GM18907 (cell line): ENCODE measurements around the gene TBL1X.
"Not testable (repeated sequence)": the region's sequence is repeated elsewhere in the genome, so short reads cannot be mapped to it uniquely, and the experiment has no call there.

Source experiments
- ATAC-seq: cut with Tn5 transposase; IDR thresholded peaks from one replicate; pipeline ENCODE4 v1.9.1; 2021; ENCODE audit warnings: mild to moderate bottlenecking, moderate library complexity; ENCODE audit not compliant: unreplicated experiment

Gene TBL1X

GRCh38 chrX:9458516-9459078 is 6.3 kb upstream of the TBL1X start:
- no peak for ATAC-seq

DNA sequence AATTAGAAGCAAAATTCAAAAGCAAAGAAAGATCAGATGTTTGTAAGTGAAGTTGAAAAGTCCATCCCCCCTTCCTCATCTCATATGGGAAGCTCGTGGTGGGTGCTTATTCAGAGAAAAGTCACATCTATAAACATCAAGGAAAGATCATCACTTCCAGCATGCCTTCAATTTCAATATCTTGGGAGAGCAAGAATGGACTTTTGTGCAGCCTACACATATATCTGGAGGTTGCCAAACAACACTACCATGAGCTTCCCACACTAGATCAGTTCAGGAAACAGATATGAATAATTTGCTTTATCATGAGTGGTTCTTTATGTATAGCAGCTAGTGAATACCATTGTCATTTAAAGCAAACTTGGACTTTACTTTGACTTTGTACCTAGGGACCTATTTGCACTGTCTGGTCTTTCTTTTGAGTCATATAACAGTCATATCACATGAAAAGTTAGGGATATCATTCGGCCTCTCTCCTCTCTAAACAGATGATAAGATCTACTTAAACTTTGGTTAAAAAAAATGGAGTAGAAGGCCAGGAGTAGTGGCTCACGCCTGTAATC is 5.6 kb upstream of the TBL1X start:
- ATAC-seq: no peak

DNA sequence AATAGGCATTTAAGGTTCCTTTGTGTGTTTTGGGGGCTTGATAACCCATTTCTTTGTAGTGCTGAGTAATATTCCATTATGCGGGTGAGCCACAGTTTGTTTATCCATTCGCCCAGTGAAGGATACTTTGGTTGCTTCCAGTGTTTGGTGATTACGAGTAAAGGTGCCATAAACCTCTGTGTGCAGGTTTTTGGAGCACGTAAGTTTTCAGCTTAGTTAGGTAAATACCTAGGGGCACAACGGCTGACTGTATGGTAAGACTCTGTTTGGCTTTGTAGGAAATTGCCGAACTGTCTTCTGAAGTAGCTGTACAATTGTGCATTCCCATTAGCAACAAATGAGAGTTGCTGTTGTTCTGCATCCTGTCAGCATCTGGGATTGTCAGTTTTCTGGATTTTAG is 3.8 kb upstream of the TBL1X start:
- ATAC-seq: no peak

DNA sequence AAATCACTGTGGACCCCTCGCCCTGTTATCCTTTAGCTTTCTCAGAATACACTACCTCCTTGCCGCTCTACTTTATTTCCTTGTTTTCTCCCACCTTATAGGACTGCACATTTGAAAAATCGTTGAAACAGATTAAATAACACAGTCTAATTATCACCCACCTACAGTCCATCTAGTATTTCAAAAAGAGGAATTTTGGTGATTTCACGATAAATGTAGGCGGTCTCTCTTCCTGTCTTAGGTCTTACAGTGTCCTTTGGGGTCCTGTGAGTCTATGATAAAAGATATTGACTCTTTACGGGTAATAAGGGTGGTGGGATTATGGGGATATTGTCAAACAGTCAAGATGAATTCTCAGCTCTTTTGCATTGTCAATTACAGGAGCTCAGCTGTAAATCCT is 2.4 kb upstream of the TBL1X start:
- ATAC-seq: peak; percentile 10

- peak; percentile 25 for ATAC-seq
Measured at GRCh38 chrX:9465380-9466123, 694 bp downstream of the TBL1X start.

GRCh38 chrX:9466124-9466495 is 1.3 kb downstream of the TBL1X start:
- ATAC-seq: peak; percentile 17

GRCh38 chrX:9466736-9467135 is 1.9 kb downstream of the TBL1X start:
- no peak for ATAC-seq

DNA sequence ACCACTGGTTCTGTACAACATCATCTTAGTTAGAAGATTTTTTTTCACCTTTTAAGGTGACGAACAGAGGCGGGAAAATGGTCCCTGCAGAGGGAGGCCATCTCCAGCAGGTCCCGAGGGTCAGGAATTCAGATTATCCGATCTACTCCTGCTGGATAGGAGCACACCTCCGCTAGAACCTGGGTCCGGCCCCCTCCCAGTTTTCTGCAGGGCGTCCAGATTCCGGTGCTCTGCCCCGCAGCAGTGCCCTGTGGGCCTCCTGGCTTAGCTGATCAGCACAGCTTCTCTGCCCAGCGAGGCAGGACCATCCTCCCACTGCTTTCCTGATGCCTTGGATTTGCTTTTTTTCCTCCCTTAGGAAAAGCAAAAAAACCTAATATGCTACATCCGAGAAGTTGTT is 2.3 kb downstream of the TBL1X start:
- no peak for ATAC-seq

- ATAC-seq: no peak
Measured at GRCh38 chrX:9467751-9468150, 2.9 kb downstream of the TBL1X start.

DNA sequence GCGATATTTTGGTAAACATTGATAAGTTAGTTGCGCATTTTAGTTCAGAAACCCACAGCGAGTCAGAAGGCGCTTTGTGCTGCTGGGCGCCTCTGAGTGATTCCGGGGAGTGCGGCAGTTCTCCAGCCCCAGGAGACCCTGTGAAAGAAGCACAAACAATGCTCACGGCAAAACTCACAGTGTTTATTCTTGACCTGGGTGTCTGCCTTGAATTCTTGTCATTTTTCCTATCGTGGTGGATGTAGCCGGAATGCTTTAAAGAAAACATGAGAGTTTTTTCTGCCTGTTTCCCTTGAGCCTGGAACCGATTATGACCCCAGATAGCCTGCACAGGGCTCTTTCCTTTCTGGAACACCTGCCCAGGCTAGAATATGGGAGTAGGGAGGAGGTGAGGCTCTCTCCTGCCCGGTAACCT is 6.7 kb downstream of the TBL1X start:
- ATAC-seq: no peak

- no peak for ATAC-seq
Measured at GRCh38 chrX:9473708-9474107, 8.8 kb downstream of the TBL1X start.

GRCh38 chrX:9475417-9475816 is 10.6 kb downstream of the TBL1X start:
- not testable (repeated sequence) for ATAC-seq

GRCh38 chrX:9475984-9476383 is 11.1 kb downstream of the TBL1X start:
- peak; percentile 45 for ATAC-seq

DNA sequence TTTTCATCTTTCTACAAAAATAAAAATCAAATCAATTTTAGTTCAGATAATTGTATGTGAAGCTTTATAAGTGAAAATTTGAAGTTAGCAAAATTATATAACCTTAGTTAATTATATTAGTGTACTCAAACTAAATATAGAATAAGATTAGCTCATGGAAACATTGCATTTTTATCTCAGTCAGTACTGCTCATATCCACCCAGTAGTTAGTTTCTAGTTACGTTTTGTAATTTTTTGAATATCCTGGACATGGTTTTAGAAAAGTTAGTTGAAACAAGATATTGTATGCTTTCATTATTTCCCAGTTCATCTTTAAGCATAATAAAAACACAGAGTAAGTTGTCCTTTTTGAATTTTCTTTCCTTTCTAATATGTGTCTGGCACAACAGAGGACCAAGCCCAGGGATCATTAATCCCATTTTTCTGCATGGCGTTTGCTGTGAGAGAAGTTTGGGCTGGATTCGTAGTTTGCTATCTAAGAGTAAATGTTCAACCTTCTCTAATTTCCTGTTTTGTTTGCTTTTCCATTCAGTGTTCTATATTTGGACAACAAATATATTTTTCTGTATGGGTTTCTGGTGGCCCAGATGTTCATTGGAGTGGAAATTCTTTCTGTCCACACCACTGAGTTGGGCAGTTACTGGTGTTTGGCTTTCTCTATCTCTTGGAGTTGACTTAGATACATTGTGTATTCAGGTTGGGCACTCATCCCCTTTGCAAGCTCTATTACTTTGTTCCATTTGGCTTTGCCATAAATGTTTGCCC is 12.1 kb downstream of the TBL1X start:
- ATAC-seq: no peak

DNA sequence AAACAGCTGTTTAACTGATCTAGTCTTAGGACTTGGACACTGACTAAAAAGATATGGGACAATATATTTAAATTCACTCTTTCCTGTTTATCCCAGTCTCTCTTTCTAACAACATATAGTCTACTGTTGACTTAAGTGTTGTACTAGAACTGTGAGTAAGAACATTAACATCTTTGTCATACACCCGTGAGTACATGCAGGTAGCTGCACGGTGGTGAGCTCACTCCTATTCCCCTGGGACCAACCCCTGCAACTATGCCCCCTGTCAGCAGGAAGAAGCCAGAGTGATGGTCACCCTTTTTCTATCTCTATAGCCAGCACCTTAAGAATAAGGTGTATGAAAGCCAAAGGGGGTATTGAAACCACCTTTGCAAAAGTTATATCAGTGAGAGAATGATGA is 17.6 kb downstream of the TBL1X start:
- ATAC-seq: no peak

- no peak for ATAC-seq
Measured at GRCh38 chrX:9482837-9483236, 18.0 kb downstream of the TBL1X start.

DNA sequence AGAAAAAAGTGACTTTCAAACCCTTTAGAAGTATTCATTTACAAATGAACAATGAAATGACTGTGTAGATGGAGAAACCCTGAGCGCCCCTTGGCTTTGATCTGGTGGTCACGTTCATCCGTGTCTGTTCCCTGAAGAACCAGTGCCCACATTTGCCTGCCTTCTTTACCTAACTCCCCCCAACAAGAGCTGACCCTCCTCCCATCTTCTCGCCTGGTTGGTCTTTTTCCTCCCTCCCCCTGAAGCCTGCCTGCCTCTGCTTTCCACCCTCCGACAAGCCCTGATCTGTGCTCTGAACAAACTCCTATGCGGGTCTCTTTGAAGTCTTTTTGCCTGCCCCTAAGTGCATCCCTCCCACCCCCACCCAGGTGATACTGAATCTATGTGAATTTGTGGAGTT is 18.5 kb downstream of the TBL1X start:
- ATAC-seq: no peak

DNA sequence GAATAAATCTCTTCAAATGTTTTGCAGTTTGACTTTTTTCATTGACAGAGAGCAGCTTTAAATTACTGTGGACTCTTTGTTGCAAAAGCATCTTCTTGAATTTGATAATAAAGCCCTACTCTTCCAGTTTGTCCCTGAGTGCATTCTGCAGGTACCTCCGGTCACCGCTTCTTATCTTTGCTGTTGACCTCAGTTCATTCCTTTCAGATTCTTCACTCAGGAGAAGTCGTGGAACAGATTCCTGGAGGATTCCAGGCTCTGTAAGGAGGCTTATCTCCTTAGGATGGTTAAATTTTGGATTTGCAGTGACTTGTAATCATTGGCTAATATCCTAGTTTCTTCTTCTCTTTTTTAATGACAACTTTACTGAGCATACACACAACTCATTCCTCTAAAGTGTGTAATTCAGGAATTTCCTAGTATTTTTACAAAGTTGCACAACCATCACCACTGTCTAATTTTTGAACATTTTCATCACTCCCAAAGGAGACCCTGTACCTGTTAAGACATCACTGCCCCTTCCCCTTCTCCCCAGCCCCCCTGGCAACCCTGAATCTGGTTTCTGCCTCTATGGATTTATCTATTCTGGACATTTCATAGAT is 22.0 kb downstream of the TBL1X start:
- no peak for ATAC-seq

DNA sequence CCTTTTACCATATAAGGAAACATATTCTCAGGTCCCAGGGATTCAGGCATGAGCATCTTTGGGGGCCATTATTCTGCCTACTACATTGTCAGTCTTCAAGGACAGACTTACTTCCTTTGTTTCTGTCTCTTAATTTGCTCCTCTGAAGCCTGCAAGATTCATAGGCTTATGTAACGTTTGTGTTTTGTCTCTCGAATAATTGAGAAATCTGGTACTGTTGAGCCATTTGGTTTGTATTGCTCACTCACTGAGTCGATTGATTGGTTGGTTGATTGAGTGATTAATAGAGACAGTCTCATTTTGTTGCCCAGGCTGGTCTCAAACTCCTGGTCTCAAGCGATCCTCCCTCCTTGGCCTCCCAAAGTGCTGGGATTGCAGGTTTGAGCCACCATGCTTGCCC is 23.7 kb downstream of the TBL1X start:
- ATAC-seq: no peak

DNA sequence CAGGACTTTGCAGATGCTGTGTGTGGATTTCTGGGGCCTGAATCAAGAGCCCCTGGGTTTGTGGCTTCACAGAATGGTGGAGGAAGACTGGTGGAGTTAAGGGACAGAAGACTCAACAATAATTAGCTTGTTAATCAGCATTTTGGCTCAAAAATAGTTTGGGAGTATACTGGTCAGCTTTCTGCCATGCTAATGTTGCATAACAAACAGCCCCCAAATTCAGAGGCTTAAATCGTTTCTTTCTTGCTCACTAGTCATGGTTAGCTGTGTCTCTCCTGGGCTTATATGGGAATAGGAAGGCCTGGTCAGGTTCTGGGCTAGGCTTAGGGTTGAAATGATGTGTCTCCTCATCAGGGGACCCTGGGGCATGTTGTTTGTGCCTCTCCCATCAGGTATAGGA is 24.4 kb downstream of the TBL1X start:
- ATAC-seq: no peak

DNA sequence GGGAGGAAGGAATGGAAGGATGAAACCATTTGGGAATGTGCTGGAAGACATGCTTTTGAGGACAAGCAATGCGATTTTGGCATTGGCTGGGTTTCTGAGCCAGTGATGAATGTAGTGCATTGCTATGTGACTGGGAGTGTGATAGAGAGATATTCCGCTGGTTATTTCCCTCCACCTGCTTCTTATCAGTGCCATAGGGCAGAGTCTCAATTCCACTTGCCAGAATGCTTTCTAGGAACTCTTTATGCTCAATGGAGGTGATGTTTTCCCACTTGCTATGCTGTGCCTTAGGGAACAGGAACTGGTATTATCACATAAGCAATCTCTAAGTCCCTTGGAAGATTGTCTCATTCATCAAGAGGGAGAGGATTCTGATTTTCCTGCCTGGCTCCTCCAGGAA is 28.0 kb downstream of the TBL1X start:
- ATAC-seq: no peak
